SJCRH30 (cell line): Measurements from ENCODE around the gene ARMH3. TPM values are rescaled to one million over a fixed set of nuclear protein-coding genes. Genes with fewer than 3 reads are reported as not detected.
A peak's percentile ranks its signal among the peaks of the same experiment; 100 is the strongest.

ENCODE experiments used
- DNase-seq, 2 experiments: peaks; one replicate each; pipeline ENCODE4 v3.0.0-alpha.2; 2015 to 2020
- H3K27ac ChIP-seq: fragments of 250-450 bp; sonication (Bioruptor Pico); 2 replicates; pipeline ENCODE4 v1.5.1; 2020; ENCODE audit warnings: mild to moderate bottlenecking, moderate library complexity
- H3K27me3 ChIP-seq: fragments of 250-450 bp; sonication (Bioruptor Pico); 2 replicates; pipeline ENCODE4 v1.5.1; 2020; ENCODE audit warnings: mild to moderate bottlenecking, moderate library complexity
- H3K36me3 ChIP-seq: fragments of 250-450 bp; sonication (Bioruptor Pico); 2 replicates; pipeline ENCODE4 v1.5.1; 2020; ENCODE audit warnings: mild to moderate bottlenecking, moderate library complexity
- H3K4me1 ChIP-seq: fragments of 250-450 bp; sonication (Bioruptor Pico); 2 replicates; pipeline ENCODE4 v1.5.1; 2020; ENCODE audit warnings: mild to moderate bottlenecking, moderate library complexity
- H3K4me3 ChIP-seq: fragments of 250-450 bp; sonication (Bioruptor Pico); 2 replicates; pipeline ENCODE4 v1.5.1; 2020; ENCODE audit warnings: mild to moderate bottlenecking, moderate library complexity
- H3K9me3 ChIP-seq: fragments of 250-450 bp; sonication (Bioruptor Pico); replicated peaks from 2 replicates; pipeline ENCODE4 v1.5.1; 2020; ENCODE audit warnings: mild to moderate bottlenecking, moderate library complexity
- total RNA-seq: library from RNA; depleted of rRNA; stranded (reverse); fragments of >200 nt; shearing (Covaris generic); gene quantifications from 2 replicates; pipeline ENCODE4 v1.2.3, GENCODE V29; 2014

ARMH3 gene
- total RNA-seq, 1 experiment from 2014 or later = 25.7 TPM

- Histone ChIP-seq H3K36me3 (no peaks in the 10 kb centered on the region), H3K9me3 (no peaks in the 10 kb centered on the region), H3K27ac (no peak overlapping the region), H3K4me3 (no peak overlapping the region), H3K27me3 (no peaks in the 10 kb centered on the region), H3K4me1 (peaks cover 26% of the 10 kb centered on the region)
- no peak for DNase-seq
These were observed 161.7 kb downstream of the ARMH3 start for GRCh38 chr10:101894266-101894665.

- no peak for DNase-seq
- Histone ChIP-seq H3K4me3 (no peak overlapping the region), H3K27me3 (no peaks in the 10 kb centered on the region), H3K4me1 (peaks cover 22% of the 10 kb centered on the region), H3K9me3 (no peaks in the 10 kb centered on the region), H3K36me3 (no peaks in the 10 kb centered on the region), H3K27ac (no peak overlapping the region)
These were observed 162.4 kb downstream of the ARMH3 start for GRCh38 chr10:101893510-101894120.

GRCh38 chr10:101892782-101893391 is 163.1 kb downstream of the ARMH3 start:
- DNase-seq = no peak
- Histone ChIP-seq H3K27me3 (no peaks in the 10 kb centered on the region), H3K36me3 (no peaks in the 10 kb centered on the region), H3K9me3 (no peaks in the 10 kb centered on the region), H3K4me1 (peaks cover 17% of the 10 kb centered on the region), H3K27ac (no peak overlapping the region), H3K4me3 (no peak overlapping the region)

- Histone ChIP-seq H3K27ac (no peak overlapping the region), H3K4me3 (no peak overlapping the region), H3K36me3 (no peaks in the 10 kb centered on the region), H3K4me1 (peaks cover 3% of the 10 kb centered on the region; the same call in 1 of the 2 replicates), H3K9me3 (no peaks in the 10 kb centered on the region), H3K27me3 (no peaks in the 10 kb centered on the region)
- DNase-seq = peak; percentile 86 to 94
These were observed 166.4 kb downstream of the ARMH3 start for GRCh38 chr10:101889256-101890210.

GRCh38 chr10:101888251-101888949 is 167.6 kb downstream of the ARMH3 start:
- Histone ChIP-seq H3K9me3 (no peaks in the 10 kb centered on the region), H3K36me3 (no peaks in the 10 kb centered on the region), H3K27me3 (no peaks in the 10 kb centered on the region), H3K4me1 (peaks cover 3% of the 10 kb centered on the region; the same call in 1 of the 2 replicates), H3K27ac (no peak overlapping the region), H3K4me3 (no peak overlapping the region)
- DNase-seq = no peak

GRCh38 chr10:101887775-101888174 is 168.2 kb downstream of the ARMH3 start:
- H3K27ac ChIP-seq = no peak overlapping the region
- DNase-seq = no peak
- H3K27me3 ChIP-seq = no peaks in the 10 kb centered on the region
- no peaks in the 10 kb centered on the region for H3K36me3 ChIP-seq
- no peak overlapping the region for H3K4me3 ChIP-seq
- peaks cover 3% of the 10 kb centered on the region; the same call in 1 of the 2 replicates for H3K4me1 ChIP-seq
- H3K9me3 ChIP-seq = no peaks in the 10 kb centered on the region

GRCh38 chr10:101886521-101887312 is 169.3 kb downstream of the ARMH3 start:
- H3K36me3 ChIP-seq = no peaks in the 10 kb centered on the region

GRCh38 chr10:101881036-101881774 is 174.8 kb downstream of the ARMH3 start:
- H3K4me3 ChIP-seq = no peak overlapping the region
- H3K4me1 ChIP-seq = no peaks in the 10 kb centered on the region
- H3K27ac ChIP-seq = no peak overlapping the region
- H3K36me3 ChIP-seq = no peaks in the 10 kb centered on the region
- H3K9me3 ChIP-seq = no peaks in the 10 kb centered on the region
- no peak for DNase-seq
- H3K27me3 ChIP-seq = no peaks in the 10 kb centered on the region

More at GRCh38 chr10:101886521-101887312, 169.3 kb downstream of the ARMH3 start:
- no peak overlapping the region for H3K27ac ChIP-seq
- no peak overlapping the region for H3K4me3 ChIP-seq
- H3K27me3 ChIP-seq = no peaks in the 10 kb centered on the region
- H3K9me3 ChIP-seq = no peaks in the 10 kb centered on the region
- peaks cover 3% of the 10 kb centered on the region; the same call in 1 of the 2 replicates for H3K4me1 ChIP-seq
- DNase-seq = no peak

- Histone ChIP-seq H3K36me3 (no peaks in the 10 kb centered on the region), H3K27me3 (no peaks in the 10 kb centered on the region), H3K4me3 (no peak overlapping the region), H3K9me3 (no peaks in the 10 kb centered on the region), H3K27ac (no peak overlapping the region), H3K4me1 (no peaks in the 10 kb centered on the region)
- no peak for DNase-seq
These were observed 175.8 kb downstream of the ARMH3 start for GRCh38 chr10:101880232-101880573.

- Histone ChIP-seq H3K27ac (no peak overlapping the region), H3K9me3 (no peaks in the 10 kb centered on the region), H3K36me3 (no peaks in the 10 kb centered on the region), H3K4me1 (no peaks in the 10 kb centered on the region), H3K27me3 (no peaks in the 10 kb centered on the region), H3K4me3 (no peak overlapping the region)
- no peak for DNase-seq
These were observed 176.3 kb downstream of the ARMH3 start for GRCh38 chr10:101879456-101880231.

GRCh38 chr10:101878869-101879268 is 177.1 kb downstream of the ARMH3 start:
- Histone ChIP-seq H3K4me1 (no peaks in the 10 kb centered on the region), H3K4me3 (no peak overlapping the region), H3K27me3 (no peaks in the 10 kb centered on the region), H3K36me3 (no peaks in the 10 kb centered on the region), H3K9me3 (no peaks in the 10 kb centered on the region), H3K27ac (no peak overlapping the region)
- no peak for DNase-seq

- DNase-seq = no peak
- Histone ChIP-seq H3K27ac (no peak overlapping the region), H3K36me3 (no peaks in the 10 kb centered on the region), H3K4me1 (no peaks in the 10 kb centered on the region), H3K27me3 (no peaks in the 10 kb centered on the region), H3K9me3 (no peaks in the 10 kb centered on the region), H3K4me3 (no peak overlapping the region)
These were observed 180.8 kb downstream of the ARMH3 start for GRCh38 chr10:101875068-101875688.
